ENCODE measurements around the gene MAP2K6. TPM values are rescaled to one million over a fixed set of nuclear protein-coding genes. Genes with fewer than 3 reads are reported as not detected.

Gene MAP2K6
- total and polyA plus RNA-seq, 5 experiments from 2014 or later: 12.9 to 18.9 (median 15.9) TPM

Other genes starting within 250 kb of the MAP2K6 start
- gene ABCA10, start 185.9 kb upstream of the MAP2K6 start, total RNA-seq: 1 to 10 TPM; 3.2 to 5.5 TPM
- not detected for gene ABCA10, start 185.9 kb upstream of the MAP2K6 start, polyA plus RNA-seq
- gene ABCA5, start 87.6 kb upstream of the MAP2K6 start, total RNA-seq: 10 to 100 TPM; 36.4 to 40.0 TPM
- 1 to 10 TPM; 6.0 to 6.6 (median 6.3) TPM for gene ABCA5, start 87.6 kb upstream of the MAP2K6 start, polyA plus RNA-seq